ENCODE data around the gene DNAJB12. TPM values are rescaled to one million over a fixed set of nuclear protein-coding genes. Genes with fewer than 3 reads are reported as not detected.

The DNAJB12 gene
- total RNA-seq, 1 experiment from 2014 or later: 25.8 TPM

- ChIA-PET RAD21 (ENCODE audit: low non-redundant PET in 1 of 2, low total read pairs in 2 of 2, uncharacterized antibody in 2 of 2, unreplicated experiment in 2 of 2) (interaction anchor here in 1 of 2 experiments (1.2 kb wide), 1 partner anchor 45 kb away, joined by 3 read pairs; no protein-coding TSS in a partner anchor), CTCF (interaction anchor here (1.0 to 1.1 kb wide), 2 partner anchors 9 to 15 kb away, joined by 3 to 5 read pairs; no protein-coding TSS in a partner anchor), POLR2A (interaction anchor here (0.6 to 9.7 kb wide), 11 partner anchors 8 to 107 kb away, joined by 3 to 221 read pairs (median 11); partner anchors contain the start of genes ANAPC16, ASCC1 and DDIT4)
- no TSS peak for BruUV-seq (replicated peaks)
- H3K9ac ChIP-seq (ENCODE audit: low read length): peak overlapping the region; percentile 69
- no peaks in the 10 kb centered on the region for H3K36me3 ChIP-seq (ENCODE audit: control insufficient read depth in 1 of 2, insufficient read depth in 2 of 2, low read length in 2 of 2)
- peak overlapping the region; percentile 5 to 30; a peak in 2 of 4 replicates for H3K4me3 ChIP-seq (replicated peaks in 1 of 2; ENCODE audit: low read depth in 1 of 2, low read length in 2 of 2)
- no peaks in the 10 kb centered on the region for H3K27me3 ChIP-seq (ENCODE audit: insufficient read depth, low read length)
- no peaks in the 10 kb centered on the region for H4K20me1 ChIP-seq (ENCODE audit: insufficient read depth)
- no peak overlapping the region for H2AFZ ChIP-seq (ENCODE audit: low read depth, low read length, poor library complexity, severe bottlenecking)
- H3K4me2 ChIP-seq (ENCODE audit: low read length): peak overlapping the region; percentile 76
- H3K9me2 ChIP-seq (ENCODE audit: insufficient read depth): no peaks in the 10 kb centered on the region
- TF ChIP-seq ZFX (IDR thresholded peaks at IDR 0.05): peak; percentile 86
- TF ChIP-seq POLR2AphosphoS5 (IDR thresholded peaks at IDR 0.05; ENCODE audit: low read depth, low read length): peak; percentile 53
- TF ChIP-seq TCF7L2 (IDR thresholded peaks at IDR 0.05; ENCODE audit: borderline replicate concordance, extremely low read depth, insufficient read depth, insufficient read length): peak; percentile 30
- peak; percentile 21 for TF ChIP-seq POLR2A (IDR thresholded peaks at IDR 0.05; ENCODE audit: borderline replicate concordance, extremely low read depth, insufficient read depth, insufficient read length)
- TF ChIP-seq ZNF274 (IDR thresholded peaks at IDR 0.05; ENCODE audit: low read depth, low read length): no peak
- no peak for TF ChIP-seq ELF1 (IDR thresholded peaks at IDR 0.05; ENCODE audit: borderline replicate concordance, low read depth)
- TF ChIP-seq YY1 (IDR thresholded peaks at IDR 0.05; ENCODE audit: extremely low read depth, insufficient replicate concordance, low read depth, low read length): peak; percentile 50
- H3K4me1 ChIP-seq (ENCODE audit: control insufficient read depth in 1 of 2, insufficient read depth in 2 of 2, low read length in 2 of 2): peaks cover 69 to 87% of the 10 kb centered on the region in 2 experiments
- intact Hi-C loops (cut with micrococcal nuclease): loop anchor here (10.0 kb wide), 1 partner anchor 458 kb away; no protein-coding TSS in a partner anchor
- DNase-seq (ENCODE audit: low read depth, low spot score) (peak; percentile 80), ATAC-seq (peak; percentile 37)
- peak overlapping the region; percentile 89 for H3K27ac ChIP-seq (ENCODE audit: low read depth, low read length)
- no peaks in the 10 kb centered on the region for H3K79me2 ChIP-seq (ENCODE audit: insufficient read depth, low read length)
- no peaks in the 10 kb centered on the region for H3K9me3 ChIP-seq (ENCODE audit: control insufficient read depth in 1 of 2, insufficient read depth in 1 of 2, low read depth in 1 of 2, low read length in 2 of 2)
Observed at GRCh38 chr10:72322280-72323058, 32.2 kb downstream of the DNAJB12 start.

- Histone ChIP-seq H3K4me3 (replicated peaks in 1 of 2; ENCODE audit: low read depth in 1 of 2, low read length in 2 of 2) (peak overlapping the region in 1 of 2 experiments; percentile 30; a peak in 1 of 4 replicates), H3K27ac (ENCODE audit: low read depth, low read length) (peak overlapping the region; percentile 89), H3K4me2 (ENCODE audit: low read length) (peak overlapping the region; percentile 76), H3K4me1 (ENCODE audit: control insufficient read depth in 1 of 2, insufficient read depth in 2 of 2, low read length in 2 of 2) (peaks cover 71 to 86% of the 10 kb centered on the region in 2 experiments), H2AFZ (ENCODE audit: low read depth, low read length, poor library complexity, severe bottlenecking) (no peak overlapping the region), H3K9me3 (ENCODE audit: control insufficient read depth in 1 of 2, insufficient read depth in 1 of 2, low read depth in 1 of 2, low read length in 2 of 2) (no peaks in the 10 kb centered on the region), H3K27me3 (ENCODE audit: insufficient read depth, low read length) (no peaks in the 10 kb centered on the region), H3K9ac (ENCODE audit: low read length) (peak overlapping the region; percentile 69), H3K9me2 (ENCODE audit: insufficient read depth) (no peaks in the 10 kb centered on the region), H3K79me2 (ENCODE audit: insufficient read depth, low read length) (no peaks in the 10 kb centered on the region), H3K36me3 (ENCODE audit: control insufficient read depth in 1 of 2, insufficient read depth in 2 of 2, low read length in 2 of 2) (no peaks in the 10 kb centered on the region), H4K20me1 (ENCODE audit: insufficient read depth) (no peaks in the 10 kb centered on the region)
- ChIA-PET RAD21 (ENCODE audit: low non-redundant PET in 1 of 2, low total read pairs in 2 of 2, uncharacterized antibody in 2 of 2, unreplicated experiment in 2 of 2) (interaction anchor here in 1 of 2 experiments (1.2 kb wide), 1 partner anchor 44 kb away, joined by 3 read pairs; no protein-coding TSS in a partner anchor), POLR2A (interaction anchor here (0.7 to 9.7 kb wide), 11 partner anchors 8 to 107 kb away, joined by 3 to 221 read pairs (median 11); partner anchors contain the start of genes ANAPC16, ASCC1 and DDIT4), CTCF (interaction anchor here (0.7 to 1.2 kb wide), 3 partner anchors 10 to 44 kb away, joined by 3 read pairs; no protein-coding TSS in a partner anchor)
- ATAC-seq (no peak), DNase-seq (ENCODE audit: low read depth, low spot score) (no peak)
- no TSS peak for BruUV-seq (replicated peaks)
- intact Hi-C loops (cut with micrococcal nuclease): loop anchor here (10.0 kb wide), 1 partner anchor 457 kb away; no protein-coding TSS in a partner anchor
- TF ChIP-seq SP1 (IDR thresholded peaks at IDR 0.05; ENCODE audit: low read depth) (no peak), YY1 (IDR thresholded peaks at IDR 0.05; ENCODE audit: extremely low read depth, insufficient replicate concordance, low read depth, low read length) (peak; percentile 17)
Observed at GRCh38 chr10:72322030-72322279, 32.8 kb downstream of the DNAJB12 start.

Data from HCT116 (cell line).